Measurements from ENCODE around the gene AJM1. TPM values are rescaled to one million over a fixed set of nuclear protein-coding genes. Genes with fewer than 3 reads are reported as not detected.

The AJM1 gene
- total and polyA plus RNA-seq, 2 of the 8 experiments (the other 6 are each of a cell fraction or from before 2014, with no cell fraction given): 0.12 to 0.97 TPM

- no peak overlapping the region for H2BK12ac ChIP-seq (ENCODE audit: low read depth, low read length)
- no peak overlapping the region for H4K91ac ChIP-seq (replicated peaks; ENCODE audit: insufficient read length, low read length)
- H3K23me2 ChIP-seq (ENCODE audit: low read depth, low read length): no peaks in the 10 kb centered on the region
- H3K4me2 ChIP-seq (ENCODE audit: insufficient read depth in 1 of 2, low read depth in 2 of 2, low read length in 2 of 2): no peak overlapping the region
- H3K14ac ChIP-seq (ENCODE audit: insufficient read length): no peak overlapping the region
- no peaks in the 10 kb centered on the region; a peak in 1 of 7 replicates for H3K4me1 ChIP-seq (replicated peaks in 1 of 4; ENCODE audit: control insufficient read depth in 3 of 4, insufficient read depth in 4 of 4, low read length in 3 of 4)
- CTCF ChIA-PET (ENCODE audit: partially characterized antibody): interaction anchor here (1.1 to 9.0 kb wide), 3 partner anchors 14 to 148 kb away, joined by 3 to 55 read pairs (median 3); partner anchors contain the start of gene AJM1
- no peak overlapping the region for H3K56ac ChIP-seq (replicated peaks; ENCODE audit: insufficient read length, low read depth, low read length)
- no peak overlapping the region for H4K5ac ChIP-seq (ENCODE audit: insufficient read length, low read depth, low read length)
- H3K79me1 ChIP-seq (ENCODE audit: low read depth, low read length): peaks cover 4% of the 10 kb centered on the region; the same call in 1 of the 2 replicates
- H2BK20ac ChIP-seq (ENCODE audit: low read length): no peak overlapping the region
- H4K20me1 ChIP-seq (replicated peaks in 1 of 2; ENCODE audit: control insufficient read depth in 1 of 2, insufficient read depth in 2 of 2, low read length in 2 of 2): peaks cover 9 to 33% of the 10 kb centered on the region in 2 experiments
- 92% methylated on average over 10 of the region's 14 CpGs; no CpG with 5 or more reads in 1 of the 2 experiments for WGBS, 2 experiments (ENCODE audit: extremely low coverage in 1 of 2, insufficient coverage in 1 of 2, insufficient read length in 1 of 2, insufficient replicate concordance in 2 of 2, low coverage in 1 of 2, low lambda C conversion rate in 2 of 2, missing lambda C conversion rate in 1 of 2)
- no peak overlapping the region for H3K27ac ChIP-seq (ENCODE audit: low read depth, low read length)
- no peak overlapping the region for H2AK5ac ChIP-seq (ENCODE audit: low read depth, low read length)
- FAIRE-seq: no peak
- no peak overlapping the region for H2BK120ac ChIP-seq (replicated peaks; ENCODE audit: low read depth, low read length)
- H2BK5ac ChIP-seq (ENCODE audit: low read depth, low read length): no peak overlapping the region
- H2AFZ ChIP-seq (ENCODE audit: low read length): no peak overlapping the region
- H3K23ac ChIP-seq (ENCODE audit: insufficient read length): no peak overlapping the region
- H3K79me2 ChIP-seq (ENCODE audit: control insufficient read depth in 1 of 2, insufficient read depth in 2 of 2, low read length in 2 of 2): no peaks in the 10 kb centered on the region
- POLR2A ChIA-PET (ENCODE audit: partially characterized antibody): interaction anchor here (0.8 kb wide), 2 partner anchors 26 to 27 kb away, joined by 3 read pairs; no protein-coding TSS in a partner anchor
- no peaks in the 10 kb centered on the region for H3K9me3 ChIP-seq (ENCODE audit: insufficient read depth in 2 of 2, low read depth in 1 of 2, low read length in 1 of 2)
- H3K27me3 ChIP-seq (replicated peaks in 1 of 4; ENCODE audit: control insufficient read depth in 3 of 4, extremely low read depth in 1 of 4, insufficient read depth in 3 of 4, low read length in 3 of 4): no peaks in the 10 kb centered on the region
- H3K18ac ChIP-seq (ENCODE audit: extremely low read depth, low read length): no peak overlapping the region
- no peak overlapping the region for H3K4ac ChIP-seq (replicated peaks; ENCODE audit: insufficient read length, low read depth, low read length)
- H4K8ac ChIP-seq (ENCODE audit: extremely low read depth, insufficient read depth, low read length): no peak overlapping the region; the same call in 1 of the 2 replicates
- H3K9ac ChIP-seq (replicated peaks in 1 of 4; ENCODE audit: extremely low read depth in 1 of 4, low read depth in 3 of 4, low read length in 3 of 4): no peak overlapping the region
- DNase-seq (ENCODE audit: low read depth in 1 of 2, low spot score in 2 of 2): no peak
- no peak overlapping the region for H3K4me3 ChIP-seq (ENCODE audit: extremely low read depth in 1 of 4, insufficient read depth in 2 of 4, low read depth in 3 of 4, low read length in 4 of 4)
- no peak overlapping the region for H2BK15ac ChIP-seq (ENCODE audit: low read length)
- H3K36me3 ChIP-seq (ENCODE audit: control insufficient read depth in 2 of 4, insufficient read depth in 4 of 4, low read length in 3 of 4): peaks cover 17 to 59% (median 47%) of the 10 kb centered on the region in 4 experiments
- no peak for TF ChIP-seq POLR2AphosphoS5 (IDR thresholded peaks at IDR 0.05; ENCODE audit: low read depth, low read length)
- TF ChIP-seq JUN (IDR thresholded peaks at IDR 0.05; ENCODE audit: low read depth, low read length): no peak
- no peak for TF ChIP-seq SP1 (IDR thresholded peaks at IDR 0.05; ENCODE audit: low read depth, low read length)
- TF ChIP-seq JUND (IDR thresholded peaks at IDR 0.05; ENCODE audit: low read length): no peak
- no peak for TF ChIP-seq CEBPB (IDR thresholded peaks at IDR 0.05; ENCODE audit: low read depth, low read length)
- TF ChIP-seq GABPA (IDR thresholded peaks at IDR 0.05; ENCODE audit: borderline replicate concordance, insufficient read depth, low read length): no peak
- TF ChIP-seq BRCA1 (IDR thresholded peaks at IDR 0.05; ENCODE audit: low read depth, low read length): no peak
- TF ChIP-seq YY1 (IDR thresholded peaks at IDR 0.05; ENCODE audit: low read depth, low read length): no peak
- TF ChIP-seq MAFK (IDR thresholded peaks at IDR 0.05; ENCODE audit: low read depth, low read length): no peak
- TF ChIP-seq GTF2F1 (IDR thresholded peaks at IDR 0.05; ENCODE audit: borderline replicate concordance, low read depth, low read length): no peak
- no peak for TF ChIP-seq SUZ12 (IDR thresholded peaks at IDR 0.05; ENCODE audit: low read length)
- no peak for TF ChIP-seq CHD2 (IDR thresholded peaks at IDR 0.05; ENCODE audit: low read length)
Measured at GRCh38 chr9:136827794-136828473, 14.3 kb upstream of the AJM1 start.

All from H1 (cell line).